HFF-Myc (cell line): ENCODE measurements around the gene SPG11.
"Not testable (repeated sequence)": the region's sequence is repeated elsewhere in the genome, so short reads cannot be mapped to it uniquely, and the experiment has no call there.

ENCODE experiments used
- DNase-seq: peaks from one replicate; pipeline ENCODE4 v3.0.0-alpha.2; 2011; ENCODE audit warnings: low read depth; ENCODE audit errors: extremely low read depth
- H3K4me3 ChIP-seq: replicated peaks from 2 replicates; pipeline ENCODE4 v1.5.1; 2011; ENCODE audit warnings: low read depth, mild to moderate bottlenecking, control low read depth, low read length
- TF ChIP-seq, protein P1 (sequence below): IDR thresholded peaks from 2 replicates; pipeline ENCODE4 v1.5.1; 2012; ENCODE audit warnings: mild to moderate bottlenecking, low read depth, low read length, control low read depth; ENCODE audit errors: missing control alignments

The SPG11 gene

DNA sequence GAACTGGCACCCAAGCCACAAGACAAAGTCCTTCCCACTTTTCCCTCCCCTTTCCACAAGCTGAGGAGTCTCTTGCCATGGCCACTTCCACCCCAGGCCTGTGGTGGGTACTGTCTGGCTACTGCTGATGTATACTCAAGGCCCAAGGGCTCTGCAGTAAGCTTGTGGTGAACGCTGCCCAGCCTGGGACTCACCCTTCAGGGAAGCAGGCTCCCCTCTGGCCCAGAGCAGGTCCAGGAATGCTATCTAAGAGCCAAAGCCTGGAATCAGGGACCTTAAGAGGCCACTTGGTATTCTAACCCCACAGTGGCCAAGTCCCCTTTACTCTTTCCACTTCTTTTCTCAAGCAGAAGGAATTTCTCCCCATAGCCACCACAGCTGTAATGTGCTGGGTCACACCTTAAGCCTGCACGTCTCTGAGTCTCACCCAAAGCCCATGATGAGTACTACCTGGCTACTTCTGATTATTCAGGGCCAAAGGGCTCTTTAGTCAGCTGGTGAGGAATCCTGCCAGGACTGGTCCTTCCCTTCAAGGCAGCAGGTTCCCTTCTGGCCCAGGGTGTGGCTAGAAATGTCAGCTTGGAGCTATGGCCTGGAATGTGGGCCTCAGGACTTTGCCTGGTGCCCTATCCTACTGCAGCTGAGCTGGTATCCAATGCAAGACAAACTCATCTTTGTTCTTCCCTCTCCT lies 43.6 kb upstream of the SPG11 start:
- no peak for DNase-seq
- no peak overlapping the region for H3K4me3 ChIP-seq
- TF ChIP-seq, protein P1, sequence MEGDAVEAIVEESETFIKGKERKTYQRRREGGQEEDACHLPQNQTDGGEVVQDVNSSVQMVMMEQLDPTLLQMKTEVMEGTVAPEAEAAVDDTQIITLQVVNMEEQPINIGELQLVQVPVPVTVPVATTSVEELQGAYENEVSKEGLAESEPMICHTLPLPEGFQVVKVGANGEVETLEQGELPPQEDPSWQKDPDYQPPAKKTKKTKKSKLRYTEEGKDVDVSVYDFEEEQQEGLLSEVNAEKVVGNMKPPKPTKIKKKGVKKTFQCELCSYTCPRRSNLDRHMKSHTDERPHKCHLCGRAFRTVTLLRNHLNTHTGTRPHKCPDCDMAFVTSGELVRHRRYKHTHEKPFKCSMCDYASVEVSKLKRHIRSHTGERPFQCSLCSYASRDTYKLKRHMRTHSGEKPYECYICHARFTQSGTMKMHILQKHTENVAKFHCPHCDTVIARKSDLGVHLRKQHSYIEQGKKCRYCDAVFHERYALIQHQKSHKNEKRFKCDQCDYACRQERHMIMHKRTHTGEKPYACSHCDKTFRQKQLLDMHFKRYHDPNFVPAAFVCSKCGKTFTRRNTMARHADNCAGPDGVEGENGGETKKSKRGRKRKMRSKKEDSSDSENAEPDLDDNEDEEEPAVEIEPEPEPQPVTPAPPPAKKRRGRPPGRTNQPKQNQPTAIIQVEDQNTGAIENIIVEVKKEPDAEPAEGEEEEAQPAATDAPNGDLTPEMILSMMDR, result no peak

DNA sequence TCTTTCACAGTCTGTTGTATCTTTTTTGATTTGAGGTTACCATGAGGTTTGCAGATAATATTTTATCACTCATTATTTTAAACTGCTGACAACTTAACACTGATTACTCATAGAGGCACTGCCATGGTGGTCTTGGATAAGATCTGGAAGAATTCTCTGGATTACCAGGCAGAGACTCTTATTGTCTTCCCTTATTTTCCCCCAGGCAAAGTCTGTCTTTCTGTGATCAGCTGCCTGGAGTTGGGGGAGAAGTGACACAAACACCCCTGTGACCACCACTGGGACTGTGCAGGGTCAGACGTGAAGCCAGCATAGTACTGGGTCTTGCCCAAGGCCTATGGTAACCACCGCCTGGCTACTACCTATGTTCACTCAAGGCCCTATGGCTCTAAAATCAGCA lies 42.9 kb upstream of the SPG11 start:
- no peak overlapping the region for H3K4me3 ChIP-seq
- DNase-seq, result no peak
- TF ChIP-seq, protein P1, result no peak

DNA sequence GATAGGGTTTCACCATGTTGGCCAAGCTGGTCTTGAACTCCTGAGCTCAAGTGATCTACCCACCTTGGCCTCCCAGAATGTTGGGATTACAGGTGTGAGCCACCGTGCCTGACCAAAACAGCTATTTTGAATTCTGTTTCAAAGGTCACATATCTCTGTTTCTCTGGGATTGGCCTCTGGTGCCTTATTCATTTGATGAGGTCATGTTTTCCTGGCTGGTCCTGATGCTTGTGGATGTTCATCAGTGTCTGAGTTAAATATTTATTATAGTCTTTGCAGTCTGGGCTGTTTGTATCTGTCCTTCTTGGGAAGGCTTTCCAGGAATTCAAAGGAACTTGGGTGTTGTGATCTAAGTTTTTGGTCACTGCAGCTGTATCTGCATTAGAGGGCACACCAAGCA lies 42.5 kb upstream of the SPG11 start:
- TF ChIP-seq, protein P1, result no peak
- H3K4me3 ChIP-seq, result no peak overlapping the region
- no peak for DNase-seq

DNA sequence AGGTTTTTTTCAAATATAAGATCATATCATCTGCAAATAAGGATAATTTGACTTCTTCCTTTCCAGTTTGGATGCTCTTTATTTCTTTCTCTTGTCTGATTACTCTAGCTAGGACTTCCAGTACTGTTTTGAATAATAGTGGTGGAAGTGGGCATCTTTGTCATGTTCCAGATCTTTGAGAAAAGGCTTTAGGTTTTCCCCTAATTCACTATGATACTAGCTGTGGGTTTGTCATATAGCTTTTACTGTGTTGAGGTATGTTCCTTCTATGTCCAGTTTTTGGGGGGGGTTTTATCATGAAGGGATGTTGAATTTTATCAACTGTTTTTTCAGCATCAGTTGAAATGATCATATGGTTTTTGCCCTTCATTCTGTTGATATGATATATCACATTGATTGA lies 37.2 kb upstream of the SPG11 start:
- H3K4me3 ChIP-seq, DNase-seq: not testable (repeated sequence)

DNA sequence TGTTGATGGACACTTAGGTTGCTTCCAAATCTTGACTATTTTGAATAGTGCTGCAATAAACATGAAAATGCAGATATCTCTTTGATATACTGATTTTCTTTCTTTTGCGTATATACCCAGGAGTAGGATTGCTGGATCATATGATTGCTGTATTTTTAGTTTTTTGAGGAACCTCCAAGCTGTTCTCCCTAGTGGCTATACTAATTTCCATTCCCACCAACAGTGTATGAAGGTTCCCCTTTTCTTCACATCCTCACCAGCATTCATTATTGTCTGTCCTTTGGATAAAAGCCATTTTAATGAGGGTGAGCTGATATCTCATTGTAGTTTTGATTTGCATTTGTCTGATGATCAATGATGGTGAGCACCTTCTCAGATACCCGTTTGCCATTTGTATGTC lies 35.2 kb upstream of the SPG11 start:
- TF ChIP-seq, protein P1, result no peak
- no peak overlapping the region for H3K4me3 ChIP-seq
- DNase-seq, result no peak

DNA sequence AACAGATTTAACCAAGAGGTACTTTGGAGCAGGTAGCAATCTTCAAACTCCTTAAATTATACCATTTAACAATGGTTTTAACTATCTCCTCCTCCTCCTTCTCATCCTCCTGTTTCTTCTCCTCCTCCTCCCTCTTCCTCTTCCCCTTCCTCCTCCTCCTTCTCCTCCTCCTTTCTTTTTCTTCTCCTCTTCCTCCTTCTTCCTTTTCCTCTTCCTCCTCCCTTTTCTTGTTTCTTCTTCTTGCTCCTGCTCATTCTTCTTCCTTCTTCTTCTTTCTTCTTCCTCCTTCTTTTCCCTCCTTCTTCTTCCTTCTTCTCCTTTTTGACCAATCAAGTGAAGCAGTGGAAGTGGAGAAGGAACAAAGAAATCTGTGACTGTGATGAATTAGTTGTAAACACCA lies 33.6 kb upstream of the SPG11 start:
- TF ChIP-seq, protein P1, result no peak
- no peak for DNase-seq
- H3K4me3 ChIP-seq, result no peak overlapping the region

DNA sequence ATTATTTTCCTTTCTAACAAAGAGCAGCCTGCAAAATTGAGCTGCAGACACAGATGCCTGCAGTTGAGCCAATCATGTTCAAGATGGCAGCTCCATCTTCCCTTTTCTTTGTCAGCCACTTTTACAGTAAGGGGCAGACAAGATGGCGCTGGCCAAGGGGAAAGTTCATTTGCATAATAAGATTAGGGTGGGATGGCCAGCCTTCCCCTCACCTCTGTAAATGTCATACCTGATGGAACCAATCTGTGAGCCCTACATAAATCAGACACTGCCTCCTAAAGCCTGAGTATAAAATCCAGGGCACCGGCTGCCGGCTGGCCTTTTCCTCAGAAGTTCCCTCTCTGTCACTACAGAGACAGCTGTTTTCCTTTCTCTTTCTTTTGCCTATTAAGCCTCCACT lies 31.8 kb upstream of the SPG11 start:
- H3K4me3 ChIP-seq, result no peak overlapping the region
- DNase-seq, result no peak
- TF ChIP-seq, protein P1, result no peak
